ENCODE results near the gene STK11. TPM values are rescaled to one million over a fixed set of nuclear protein-coding genes. Genes with fewer than 3 reads are reported as not detected.

Gene STK11
- total and polyA plus RNA-seq, 2 of the 4 experiments (the other 2 are of a cell fraction), result 39.3 to 42.8 TPM

GRCh38 chr19:1223018-1223855 lies 17.7 kb downstream of the STK11 start:
- Histone ChIP-seq H3K9me3 (ENCODE audit: control insufficient read depth, insufficient read depth, low read length) (no peaks in the 10 kb centered on the region), H3K27me3 (ENCODE audit: control insufficient read depth, insufficient read depth, low read length) (no peaks in the 10 kb centered on the region), H2AFZ (replicated peaks; ENCODE audit: low read length, poor library complexity) (no peak overlapping the region), H2AK5ac (ENCODE audit: low read depth, low read length) (0 out of 2 replicates have a peak overlapping the region, but pooled peaks have one; percentile 54), H3K14ac (replicated peaks; ENCODE audit: low read depth, low read length) (no peak overlapping the region), H3K23ac (ENCODE audit: low read depth, low read length) (no peak overlapping the region), H2BK5ac (ENCODE audit: low read depth, low read length, poor library complexity, severe bottlenecking) (no peak overlapping the region), H3K79me1 (ENCODE audit: low read depth in 1 of 2, low read length in 2 of 2) (peaks cover 6 to 38% of the 10 kb centered on the region in 2 experiments; a peak in 3 of 4 replicates), H3K4me1 (ENCODE audit: control insufficient read depth, insufficient read depth, low read length) (no peaks in the 10 kb centered on the region), H3K4me2 (ENCODE audit: low read depth, low read length) (no peak overlapping the region), H3K27ac (ENCODE audit: insufficient read depth, low read length) (no peak overlapping the region), H3K56ac (ENCODE audit: extremely low read depth, insufficient read depth, low read length) (no peak overlapping the region), H2BK15ac (ENCODE audit: low read depth, low read length) (no peak overlapping the region), H3K4ac (ENCODE audit: low read depth, low read length) (no peak overlapping the region), H3K4me3 (ENCODE audit: insufficient read depth, low read depth, low read length) (no peak overlapping the region), H4K91ac (ENCODE audit: insufficient read depth, low read depth, low read length) (no peak overlapping the region), H3K18ac (ENCODE audit: low read depth, low read length) (no peak overlapping the region), H3K9me1 (ENCODE audit: insufficient read depth, low read length) (no peaks in the 10 kb centered on the region), H4K20me1 (ENCODE audit: insufficient read depth, low read length) (peaks cover 22% of the 10 kb centered on the region), H4K5ac (ENCODE audit: low read depth, low read length) (no peak overlapping the region), H4K8ac (ENCODE audit: low read depth in 2 of 2, low read length in 2 of 2) (no peak overlapping the region), H3K36me3 (ENCODE audit: control insufficient read depth, insufficient read depth, low read length) (peaks cover 54% of the 10 kb centered on the region), H3K9ac (ENCODE audit: low read depth, low read length) (no peak overlapping the region), H2AK9ac (replicated peaks; ENCODE audit: low read depth, low read length, poor library complexity) (no peak overlapping the region), H2BK120ac (ENCODE audit: low read depth, low read length) (no peak overlapping the region), H2BK20ac (ENCODE audit: low read depth, low read length) (no peak overlapping the region)
- in situ Hi-C loops (cut with MboI; ENCODE audit: low sequenced_read_pairs) (no loop called here), dilution Hi-C loops (cut with HindIII; ENCODE audit: low sequenced_read_pairs, unreplicated experiment) (no loop called here), intact Hi-C loops (cut with micrococcal nuclease) (no loop called here)
- BruUV-seq (replicated peaks), result no TSS peak
- WGBS, 2 experiments (ENCODE audit: extremely low coverage in 2 of 2, insufficient read length in 1 of 2), result 76% methylated on average over 9 of the region's 48 CpGs; no CpG with 5 or more reads in 1 of the 2 experiments
- POLR2A ChIA-PET (ENCODE audit: unreplicated experiment), result no interaction called here
- DNase-seq, result peak; percentile 42
- CTCF ChIA-PET, result no interaction called here
- peak; percentile 34; the same call in 1 of the 2 replicates for ATAC-seq (ENCODE audit: low read depth)
- TF ChIP-seq MXI1 (IDR thresholded peaks at IDR 0.05; ENCODE audit: borderline replicate concordance, low read depth, low read length), result no peak
- TF ChIP-seq POLR2A (IDR thresholded peaks at IDR 0.05; ENCODE audit: low read depth, low read length), result no peak; the same call in 1 of the 2 replicates
- no peak for TF ChIP-seq NFE2L2 (IDR thresholded peaks at IDR 0.05; ENCODE audit: low read depth, low read length)
- TF ChIP-seq RFX5 (IDR thresholded peaks at IDR 0.05; ENCODE audit: low read depth, low read length), result no peak
- TF ChIP-seq, protein P1, sequence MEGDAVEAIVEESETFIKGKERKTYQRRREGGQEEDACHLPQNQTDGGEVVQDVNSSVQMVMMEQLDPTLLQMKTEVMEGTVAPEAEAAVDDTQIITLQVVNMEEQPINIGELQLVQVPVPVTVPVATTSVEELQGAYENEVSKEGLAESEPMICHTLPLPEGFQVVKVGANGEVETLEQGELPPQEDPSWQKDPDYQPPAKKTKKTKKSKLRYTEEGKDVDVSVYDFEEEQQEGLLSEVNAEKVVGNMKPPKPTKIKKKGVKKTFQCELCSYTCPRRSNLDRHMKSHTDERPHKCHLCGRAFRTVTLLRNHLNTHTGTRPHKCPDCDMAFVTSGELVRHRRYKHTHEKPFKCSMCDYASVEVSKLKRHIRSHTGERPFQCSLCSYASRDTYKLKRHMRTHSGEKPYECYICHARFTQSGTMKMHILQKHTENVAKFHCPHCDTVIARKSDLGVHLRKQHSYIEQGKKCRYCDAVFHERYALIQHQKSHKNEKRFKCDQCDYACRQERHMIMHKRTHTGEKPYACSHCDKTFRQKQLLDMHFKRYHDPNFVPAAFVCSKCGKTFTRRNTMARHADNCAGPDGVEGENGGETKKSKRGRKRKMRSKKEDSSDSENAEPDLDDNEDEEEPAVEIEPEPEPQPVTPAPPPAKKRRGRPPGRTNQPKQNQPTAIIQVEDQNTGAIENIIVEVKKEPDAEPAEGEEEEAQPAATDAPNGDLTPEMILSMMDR (conservative IDR thresholded peaks at IDR 0.05; ENCODE audit: low read depth, low read length), result peak; percentile 45
- TF ChIP-seq FOS (IDR thresholded peaks at IDR 0.05; ENCODE audit: low read depth, low read length), result no peak
- no peak for TF ChIP-seq RCOR1 (IDR thresholded peaks at IDR 0.05; ENCODE audit: insufficient replicate concordance, low read length)
- TF ChIP-seq MAZ (IDR thresholded peaks at IDR 0.05; ENCODE audit: borderline replicate concordance, low read depth, low read length), result no peak
- TF ChIP-seq BHLHE40 (IDR thresholded peaks at IDR 0.05; ENCODE audit: low read depth, low read length), result no peak
- peak; percentile 33 for TF ChIP-seq MAFK (IDR thresholded peaks at IDR 0.05; ENCODE audit: low read depth, low read length)
- TF ChIP-seq SMC3 (IDR thresholded peaks at IDR 0.05; ENCODE audit: low read depth, low read length), result peak; percentile 36
- TF ChIP-seq CEBPB (IDR thresholded peaks at IDR 0.05; ENCODE audit: low read depth, low read length), result no peak
- no peak for TF ChIP-seq ELK1 (IDR thresholded peaks at IDR 0.05; ENCODE audit: borderline replicate concordance, low read depth, low read length)
- TF ChIP-seq USF2 (IDR thresholded peaks at IDR 0.05; ENCODE audit: low read depth, low read length), result no peak
- no peak for TF ChIP-seq CHD1 (IDR thresholded peaks at IDR 0.05; ENCODE audit: low read depth, low read length)

All from IMR-90 (cell line).